HepG2 (cell line): ENCODE results near the gene PCSK6. TPM values are rescaled to one million over a fixed set of nuclear protein-coding genes. Genes with fewer than 3 reads are reported as not detected.

ENCODE experiments used
- ATAC-seq: fragments of 200-7000 bp; cut with Tn5 transposase; 3 replicates; pipeline ENCODE4 v1.9.1; 2020; ENCODE audit warnings: mild to moderate bottlenecking, moderate library complexity
- BruUV-seq: library from RNA; stranded (reverse); fragments of 400-500 nt; replicated peaks from 2 replicates; lab custom pipeline; 2021; lab: Mats Ljungman, UMichigan
- CTCF ChIA-PET: fragments of 300-600 bp; formaldehyde crosslinking; extraction: SDS; loops from one replicate; lab custom pipeline; 2021; ENCODE audit warnings: low total read pairs, inconsistent platforms, low intra/inter-chr PET ratio; lab: Yijun Ruan, JAX
- POLR2A ChIA-PET: fragments of 350-600 bp; sonication (Branson Sonifier 250); formaldehyde crosslinking; loops from one replicate; lab custom pipeline; 2020; ENCODE audit warnings: antibody characterized with exemption, inconsistent platforms; lab: Yijun Ruan, JAX
- DNase-seq: peaks from one replicate; pipeline ENCODE4 v3.0.0-alpha.2; 2015; ENCODE audit warnings: low spot score
- FAIRE-seq: peaks from 3 replicates; lab custom pipeline; 2011; peaks lifted over from hg19 to GRCh38; lab: Jason Lieb, UNC
- H2AFZ ChIP-seq: one replicate; pipeline ENCODE4 v1.6.1; 2011; ENCODE audit warnings: low read length, inconsistent platforms
- H3K27ac ChIP-seq: fragments of 300-600 bp; 3 replicates; pipeline ENCODE4 v1.8.0; 2011; ENCODE audit warnings: mixed run types, mild to moderate bottlenecking, mixed read lengths, low read length, inconsistent platforms; ENCODE audit not compliant: insufficient read depth; ENCODE audit errors: extremely low read length
- H3K27me3 ChIP-seq, 2 experiments: fragments of 200-600 bp in 1 of 2; 2 replicates in 1 of 2; 3 replicates in 1 of 2; pipeline versions ENCODE4 v1.6.0 to v1.8.0; 2011; ENCODE audit warnings: low read length in 2 of 2, mild to moderate bottlenecking in 2 of 2, moderate library complexity in 2 of 2, inconsistent platforms in 1 of 2; ENCODE audit not compliant: insufficient read depth in 2 of 2, control insufficient read depth in 1 of 2
- H3K36me3 ChIP-seq, 2 experiments: fragments of 200-600 bp in 1 of 2; replicated peaks in 1 of 2; 2 replicates in 1 of 2; 3 replicates in 1 of 2; pipeline versions ENCODE4 v1.5.1 to v1.8.0; 2011; ENCODE audit warnings: low read length in 2 of 2, inconsistent platforms in 1 of 2; ENCODE audit not compliant: insufficient read depth in 2 of 2, control insufficient read depth in 1 of 2
- H3K4me1 ChIP-seq: 2 replicates; pipeline ENCODE4 v1.5.1; 2012; ENCODE audit warnings: low read length, inconsistent platforms; ENCODE audit not compliant: insufficient read depth
- H3K4me2 ChIP-seq: 2 replicates; pipeline ENCODE4 v1.6.0; 2011; ENCODE audit warnings: low read depth, low read length, inconsistent platforms
- H3K4me3 ChIP-seq, 3 experiments: fragments of 200-600 bp in 1 of 3; sonication (generic), shearing (Covaris generic) in 1 of 3; replicated peaks in 1 of 3; 2 replicates each; pipeline ENCODE4 v1.5.1; 2011 to 2016; ENCODE audit warnings: low read length in 3 of 3, inconsistent platforms in 2 of 3, low read depth in 2 of 3, mild to moderate bottlenecking in 2 of 3, control low read depth in 1 of 3, mixed read lengths in 1 of 3; ENCODE audit not compliant: insufficient read depth in 1 of 3
- H3K79me2 ChIP-seq: one replicate; pipeline ENCODE4 v1.6.1; 2011; ENCODE audit warnings: low read length, inconsistent platforms; ENCODE audit not compliant: insufficient read depth
- H3K9ac ChIP-seq: 2 replicates; pipeline ENCODE4 v1.6.0; 2011; ENCODE audit warnings: mild to moderate bottlenecking, low read depth, low read length, inconsistent platforms; ENCODE audit not compliant: insufficient read depth
- H3K9me3 ChIP-seq: 2 replicates; pipeline ENCODE4 v1.5.1; 2012; ENCODE audit warnings: mild to moderate bottlenecking, low read length
- H4K20me1 ChIP-seq: 2 replicates; pipeline ENCODE4 v1.6.0; 2011; ENCODE audit warnings: inconsistent platforms, mild to moderate bottlenecking, low read length, moderate library complexity; ENCODE audit not compliant: insufficient read depth
- NRL ChIP-seq: sonication (generic); formaldehyde crosslinking; IDR thresholded peaks from 2 replicates; pipeline ENCODE4 v1.5.0; 2020; ENCODE audit warnings: missing genetic modification reagents, mild to moderate bottlenecking, moderate library complexity, borderline replicate concordance
- ZNF687 ChIP-seq: sonication (generic); formaldehyde crosslinking; IDR thresholded peaks from 2 replicates; pipeline ENCODE4 v1.5.1; 2020; ENCODE audit warnings: mild to moderate bottlenecking, missing genetic modification reagents, moderate library complexity
- WGBS: methylation state at CpG from one replicate; pipeline ENCODE4 v1.1.6; 2017; ENCODE audit warnings: low lambda C conversion rate; 5-methylcytosine and 5-hydroxymethylcytosine counted together
- in situ Hi-C: cut with HindIII; loops from 2 replicates; pipeline ENCODE4 v1.10.0; 2017; ENCODE audit warnings: low pct_unique_long_range_greater_than_20kb; ENCODE audit not compliant: extremely low pct_ligation_motif_present
- intact Hi-C: fragments of 100-400 bp; cut with micrococcal nuclease; formaldehyde crosslinking; loops from one replicate; pipeline ENCODE4 v1.10.0; 2022; ENCODE audit not compliant: unreplicated experiment
- polyA plus RNA-seq, 8 experiments: library from polyadenylated mRNA; depleted of rRNA in 3 of 8; stranded (reverse) in 7 of 8; unstranded in 1 of 8; fragments of >200 nt; fragmentation: Illumina TruSeq in 4 of 8; extraction: Trizol in 4 of 8; gene quantifications; 2 replicates each; pipeline versions ENCODE4 v1.2.1 to v1.2.3, GENCODE V29; 2011 to 2016; ENCODE audit warnings: low read depth in 4 of 8, missing spikeins in 1 of 8, mixed read lengths in 1 of 8; ENCODE audit not compliant: insufficient read depth in 1 of 8
- total RNA-seq, 5 experiments: library from RNA; depleted of rRNA; stranded (reverse); fragments of >200 nt; fragmentation: Illumina TruSeq; extraction: Trizol; gene quantifications; 2 replicates each; pipeline ENCODE4 v1.2.3, GENCODE V29; 2016; ENCODE audit warnings: low read depth in 1 of 5
- TF ChIP-seq, protein P1 (sequence below): sonication (generic); formaldehyde crosslinking; IDR thresholded peaks from 2 replicates; pipeline ENCODE4 v1.4.0; 2020; ENCODE audit warnings: missing genetic modification reagents

Gene PCSK6
- total and polyA plus RNA-seq, 2 of the 13 experiments (the other 11 are each of a cell fraction or from before 2014, with no cell fraction given): 56.5 to 155 TPM

DNA sequence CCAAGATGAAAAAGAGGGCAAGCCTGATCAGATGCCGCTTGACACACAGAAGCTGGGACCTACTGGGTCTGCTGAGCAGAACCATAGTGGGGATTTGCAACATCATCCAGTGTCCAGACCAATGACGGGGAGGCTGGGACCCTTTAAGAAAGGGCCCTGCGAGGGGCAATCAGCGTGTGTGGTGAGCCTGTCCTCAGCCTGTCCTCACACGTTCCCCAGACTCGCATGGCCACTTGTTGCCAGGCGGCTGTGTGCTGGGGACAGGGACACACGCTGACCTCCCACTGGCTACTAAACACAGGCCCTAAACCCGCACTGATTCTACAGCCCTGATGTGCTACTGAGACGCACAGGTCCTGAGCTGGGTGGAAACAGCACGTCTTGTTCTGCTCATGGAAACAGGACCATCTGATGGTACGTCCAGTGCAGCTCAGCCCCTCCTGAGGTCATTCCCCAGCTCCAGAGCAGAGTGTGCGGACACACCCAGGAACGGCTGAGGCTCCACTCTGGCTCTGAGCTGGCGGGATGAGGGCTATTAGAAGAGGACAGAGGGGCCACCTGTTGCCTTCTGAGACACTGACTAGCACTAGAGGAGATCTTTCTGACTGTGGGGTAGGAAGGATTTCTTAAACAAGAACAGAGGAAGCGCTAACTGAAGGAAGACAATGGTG lies 24.4 kb downstream of the PCSK6 start:
- Histone ChIP-seq H4K20me1 (no peaks in the 10 kb centered on the region), H3K4me1 (peaks cover 30% of the 10 kb centered on the region), H3K79me2 (peaks cover 96% of the 10 kb centered on the region), H3K27ac (no peak overlapping the region), H3K36me3 (peaks cover 7 to 25% of the 10 kb centered on the region in 2 experiments), H3K4me2 (no peak overlapping the region), H3K27me3 (no peaks in the 10 kb centered on the region), H3K4me3 (no peak overlapping the region), H2AFZ (no peak overlapping the region), H3K9ac (no peak overlapping the region), H3K9me3 (no peaks in the 10 kb centered on the region)
- intact Hi-C loops (no loop called here), in situ Hi-C loops (no loop called here)
- TF ChIP-seq ZNF687 (CRISPR knock-in tag) (peak; percentile 25; the same call in 1 of the 2 replicates), NRL (CRISPR knock-in tag) (0 out of 2 replicates have a peak, but pooled peaks have one; percentile 25)
- TF ChIP-seq, protein P1, sequence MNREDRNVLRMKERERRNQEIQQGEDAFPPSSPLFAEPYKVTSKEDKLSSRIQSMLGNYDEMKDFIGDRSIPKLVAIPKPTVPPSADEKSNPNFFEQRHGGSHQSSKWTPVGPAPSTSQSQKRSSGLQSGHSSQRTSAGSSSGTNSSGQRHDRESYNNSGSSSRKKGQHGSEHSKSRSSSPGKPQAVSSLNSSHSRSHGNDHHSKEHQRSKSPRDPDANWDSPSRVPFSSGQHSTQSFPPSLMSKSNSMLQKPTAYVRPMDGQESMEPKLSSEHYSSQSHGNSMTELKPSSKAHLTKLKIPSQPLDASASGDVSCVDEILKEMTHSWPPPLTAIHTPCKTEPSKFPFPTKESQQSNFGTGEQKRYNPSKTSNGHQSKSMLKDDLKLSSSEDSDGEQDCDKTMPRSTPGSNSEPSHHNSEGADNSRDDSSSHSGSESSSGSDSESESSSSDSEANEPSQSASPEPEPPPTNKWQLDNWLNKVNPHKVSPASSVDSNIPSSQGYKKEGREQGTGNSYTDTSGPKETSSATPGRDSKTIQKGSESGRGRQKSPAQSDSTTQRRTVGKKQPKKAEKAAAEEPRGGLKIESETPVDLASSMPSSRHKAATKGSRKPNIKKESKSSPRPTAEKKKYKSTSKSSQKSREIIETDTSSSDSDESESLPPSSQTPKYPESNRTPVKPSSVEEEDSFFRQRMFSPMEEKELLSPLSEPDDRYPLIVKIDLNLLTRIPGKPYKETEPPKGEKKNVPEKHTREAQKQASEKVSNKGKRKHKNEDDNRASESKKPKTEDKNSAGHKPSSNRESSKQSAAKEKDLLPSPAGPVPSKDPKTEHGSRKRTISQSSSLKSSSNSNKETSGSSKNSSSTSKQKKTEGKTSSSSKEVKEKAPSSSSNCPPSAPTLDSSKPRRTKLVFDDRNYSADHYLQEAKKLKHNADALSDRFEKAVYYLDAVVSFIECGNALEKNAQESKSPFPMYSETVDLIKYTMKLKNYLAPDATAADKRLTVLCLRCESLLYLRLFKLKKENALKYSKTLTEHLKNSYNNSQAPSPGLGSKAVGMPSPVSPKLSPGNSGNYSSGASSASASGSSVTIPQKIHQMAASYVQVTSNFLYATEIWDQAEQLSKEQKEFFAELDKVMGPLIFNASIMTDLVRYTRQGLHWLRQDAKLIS (CRISPR knock-in tag): no peak
- no peak for DNase-seq
- ATAC-seq: peak; percentile 21; the same call in 2 of the 3 replicates
- ChIA-PET CTCF (no interaction called here), POLR2A (no interaction called here)
- BruUV-seq: no TSS peak
- WGBS: 95% methylated on average over 16 of the region's 16 CpGs
- FAIRE-seq: no peak
